T-helper 2 cell treated with Interferon-gamma antibody and Interleukin-4, amounts not matched to agents 100 ng/mL and 5 ng/mL, for 36 hours (primary cell): Measurements from ENCODE around the gene TTC21B. TPM values are rescaled to one million over a fixed set of nuclear protein-coding genes. Genes with fewer than 3 reads are reported as not detected.
"Not testable (repeated sequence)": the region's sequence is repeated elsewhere in the genome, so short reads cannot be mapped to it uniquely, and the experiment has no call there.

Experiments
- intact Hi-C: fragments of 100-400 bp; cut with micrococcal nuclease; formaldehyde crosslinking; loops from one replicate; pipeline ENCODE4 v1.15.1; 2023
- total RNA-seq: library from RNA; stranded (reverse); gene quantifications from 2 replicates; pipeline ENCODE4 v1.2.3, GENCODE V29; 2022

The TTC21B gene
- total RNA-seq, 1 donor from 2014 or later, result 20.2 TPM

DNA sequence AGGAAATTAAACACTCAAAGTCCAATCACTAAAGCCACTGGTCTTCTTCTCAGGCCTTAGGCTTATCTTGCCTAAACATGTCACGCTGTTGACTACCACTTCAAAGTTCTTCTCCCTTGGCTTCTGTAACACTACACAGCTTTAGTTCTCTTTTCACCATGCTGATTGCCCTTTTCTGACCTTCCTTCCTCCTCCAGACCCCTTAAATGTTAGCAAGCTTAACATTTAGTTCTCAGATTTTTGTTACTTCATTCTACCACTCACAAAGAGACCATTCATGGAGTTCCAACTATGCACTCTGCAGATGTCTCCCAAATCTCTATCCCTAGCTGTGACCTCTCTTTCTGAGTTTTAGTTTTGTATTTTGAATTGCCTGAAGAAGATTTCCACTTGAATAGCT lies 64.4 kb downstream of the TTC21B start:
- intact Hi-C loops, result no loop called here

DNA sequence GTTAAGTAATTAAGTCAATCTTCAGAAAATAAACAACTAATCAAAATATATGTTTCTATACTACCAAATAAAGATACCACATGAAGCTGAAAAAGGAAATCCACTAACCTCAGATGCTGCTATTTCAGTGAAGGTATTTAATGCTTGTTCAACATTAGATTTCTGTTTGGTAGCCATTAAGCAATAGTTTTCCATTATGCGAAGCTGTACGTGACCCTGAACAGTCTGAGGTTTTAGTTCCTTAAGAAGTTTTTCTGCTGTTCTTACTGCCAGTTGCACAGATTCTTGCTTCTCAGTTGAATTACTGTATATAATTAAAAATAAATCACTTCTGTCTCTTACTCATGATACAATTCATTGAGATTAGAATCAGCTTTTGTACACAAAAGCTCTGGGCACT lies 65.4 kb downstream of the TTC21B start:
- intact Hi-C loops, result no loop called here

DNA sequence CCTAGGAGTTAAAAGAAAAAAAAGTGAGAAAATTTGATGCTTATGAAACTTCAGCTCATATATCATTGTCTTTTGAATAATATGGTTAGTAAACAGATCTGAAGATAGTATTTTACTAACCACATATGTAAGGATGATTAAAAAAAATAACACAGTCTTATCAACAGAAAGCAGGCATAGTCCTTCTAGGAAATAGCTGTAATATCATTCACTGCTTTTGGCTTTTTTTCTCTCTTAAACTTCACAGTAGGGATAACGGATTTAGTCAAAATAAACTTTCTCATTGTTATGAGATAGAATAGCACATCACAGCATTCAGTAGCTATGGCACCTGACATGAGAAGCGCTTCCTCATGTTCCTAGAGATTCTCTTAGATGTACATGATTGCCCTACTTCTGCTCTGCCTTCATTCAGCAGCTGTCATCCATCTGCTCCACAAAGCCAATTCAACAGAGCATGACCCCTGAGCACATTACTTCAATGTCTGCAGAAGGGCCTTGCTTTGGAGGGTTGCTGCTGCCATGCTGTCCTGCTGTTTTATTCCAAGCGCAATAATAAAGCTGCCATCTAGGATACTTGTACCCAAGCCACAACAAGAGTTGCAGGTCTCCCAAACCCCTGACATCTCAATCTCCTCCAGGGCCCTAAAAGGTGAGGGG lies 67.0 kb downstream of the TTC21B start:
- intact Hi-C loops, result no loop called here

DNA sequence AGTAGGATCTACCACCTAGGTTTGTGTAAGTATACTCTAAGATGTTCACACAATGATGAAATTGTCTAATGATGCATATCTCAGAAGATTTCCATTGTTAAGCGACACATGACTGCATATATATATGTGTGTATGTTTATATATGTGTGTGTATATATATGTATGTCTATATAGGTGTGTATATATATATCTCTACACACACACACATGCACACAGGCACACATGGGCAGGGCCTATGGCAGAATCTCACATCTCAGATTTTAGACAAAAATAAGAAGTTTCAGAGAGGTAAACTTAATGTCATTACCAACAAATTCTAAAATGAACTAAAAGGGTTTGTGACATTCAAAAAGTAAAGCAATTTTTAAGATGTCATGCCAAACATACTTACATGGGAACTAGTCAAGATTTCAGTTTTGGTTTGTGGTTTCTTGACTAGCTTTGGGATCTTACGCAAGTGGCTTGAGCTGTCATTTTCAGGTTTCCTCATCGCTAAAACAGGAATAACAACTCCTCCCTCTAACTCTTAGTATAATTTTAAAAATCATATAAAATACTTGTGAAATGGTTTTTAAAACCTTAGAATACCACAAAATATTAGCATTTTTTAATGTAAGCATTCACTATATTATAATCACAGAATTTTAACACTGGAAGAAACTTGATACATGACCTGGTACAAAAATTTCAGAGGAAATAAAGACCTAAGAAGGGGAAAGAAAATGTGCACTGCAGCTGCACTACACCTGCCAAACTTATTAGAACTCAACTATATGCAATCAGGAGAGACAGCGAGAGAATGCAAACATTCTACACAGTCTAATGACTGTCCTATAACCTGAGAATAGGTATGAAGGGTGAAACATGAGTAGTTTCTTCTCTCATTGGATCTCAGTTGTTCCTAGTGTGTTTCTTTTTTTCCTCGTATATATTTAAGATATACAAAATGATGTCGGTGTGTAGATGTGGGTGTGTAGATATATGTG lies 75.7 kb downstream of the TTC21B start:
- intact Hi-C loops, result loop anchor here (2.0 to 10.0 kb wide), 3 partner anchors 75 to 313 kb away; partner anchors contain the start of gene TTC21B

DNA sequence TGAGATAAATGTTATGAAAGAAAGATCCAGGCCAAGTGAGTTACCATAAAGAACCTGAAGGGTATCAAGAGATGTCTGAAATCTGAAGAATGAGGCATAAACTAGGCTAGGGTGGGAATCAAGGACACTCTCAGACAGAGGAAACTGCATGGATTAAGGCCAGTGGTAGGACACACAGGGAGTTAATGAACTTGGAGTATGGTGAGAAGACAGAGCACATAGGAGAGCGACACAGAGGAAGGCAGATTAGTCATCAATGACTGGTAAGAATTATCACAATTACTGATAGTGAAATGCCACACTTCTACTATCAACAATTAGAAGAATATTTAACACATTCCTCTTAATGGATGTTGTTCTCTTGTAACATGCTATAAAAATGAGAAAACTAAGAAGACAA lies 76.9 kb downstream of the TTC21B start:
- intact Hi-C loops, result loop anchor here (2.0 to 10.0 kb wide), 3 partner anchors 76 to 312 kb away; partner anchors contain the start of gene TTC21B

- intact Hi-C loops, result loop anchor here (2.0 to 10.0 kb wide), 3 partner anchors 77 to 311 kb away; partner anchors contain the start of gene TTC21B
These were observed 77.3 kb downstream of the TTC21B start for GRCh38 chr2:165876269-165876668.

DNA sequence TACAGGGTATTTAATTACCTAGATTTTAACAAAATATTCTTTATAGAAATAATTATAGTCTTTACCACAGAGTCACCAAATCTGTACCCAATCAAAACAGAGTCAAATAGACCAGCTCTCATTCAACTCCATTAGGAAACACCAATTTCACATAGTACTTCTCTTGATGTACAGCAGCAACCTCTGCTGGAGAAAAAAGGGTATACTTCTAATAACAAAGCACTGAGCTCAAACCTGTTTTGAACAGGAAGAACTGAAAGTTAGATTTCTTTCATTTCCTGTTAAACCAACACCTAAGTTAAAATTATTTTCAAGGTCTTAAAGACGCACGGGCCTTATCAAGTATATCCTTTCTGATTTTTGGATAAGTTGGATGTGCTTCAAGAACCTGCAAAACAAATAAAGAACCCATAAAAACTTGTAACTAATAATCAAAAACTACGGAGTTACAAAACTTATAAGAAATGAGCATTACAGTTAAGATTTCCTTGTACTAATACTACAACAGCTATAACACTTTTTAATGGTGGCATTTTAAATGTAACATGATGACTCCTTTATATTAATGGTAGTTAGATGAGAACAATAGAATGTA lies 79.0 kb downstream of the TTC21B start:
- intact Hi-C loops, result loop anchor here (1.0 to 10.0 kb wide), 7 partner anchors 80 to 857 kb away; partner anchors contain the start of gene GALNT3

GRCh38 chr2:165872101-165872791 lies 81.3 kb downstream of the TTC21B start:
- intact Hi-C loops, result loop anchor here (5.0 to 10.0 kb wide), 3 partner anchors 227 to 855 kb away; no protein-coding TSS in a partner anchor

DNA sequence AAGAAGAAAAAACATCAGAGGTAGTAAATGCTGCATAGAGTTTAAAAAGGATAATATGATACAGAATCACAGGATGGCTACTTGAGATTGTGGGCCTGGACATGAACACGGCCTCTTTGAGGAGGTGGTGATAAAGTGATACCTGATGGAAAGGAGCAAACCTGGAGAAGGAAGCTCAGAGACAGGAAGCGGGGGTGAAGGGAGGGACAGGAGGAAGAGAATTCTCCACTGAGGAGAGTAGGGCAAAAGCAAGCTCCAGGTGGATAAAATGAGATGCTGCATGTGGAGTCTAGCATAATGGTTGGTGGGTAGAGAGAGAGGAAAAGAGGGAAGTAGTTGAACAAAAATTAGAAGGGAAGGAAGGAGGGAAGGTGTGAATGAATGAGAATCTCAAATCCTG lies 82.6 kb downstream of the TTC21B start:
- intact Hi-C loops, result loop anchor here (5.0 to 10.0 kb wide), 3 partner anchors 226 to 854 kb away; no protein-coding TSS in a partner anchor

- intact Hi-C loops, result loop anchor here (5.0 to 10.0 kb wide), 3 partner anchors 226 to 853 kb away; no protein-coding TSS in a partner anchor
These were observed 83.2 kb downstream of the TTC21B start for GRCh38 chr2:165870346-165870745.

- intact Hi-C loops, result no loop called here
These were observed 85.4 kb downstream of the TTC21B start for GRCh38 chr2:165868211-165868610.

GRCh38 chr2:165864296-165864695 lies 89.3 kb downstream of the TTC21B start:
- intact Hi-C loops, result no loop called here

GRCh38 chr2:165863810-165864261 lies 89.7 kb downstream of the TTC21B start:
- intact Hi-C loops, result no loop called here

- intact Hi-C loops, result not testable (repeated sequence)
These were observed 92.5 kb downstream of the TTC21B start for GRCh38 chr2:165861083-165861482.

GRCh38 chr2:165859723-165860122 lies 93.9 kb downstream of the TTC21B start:
- intact Hi-C loops, result not testable (repeated sequence)

DNA sequence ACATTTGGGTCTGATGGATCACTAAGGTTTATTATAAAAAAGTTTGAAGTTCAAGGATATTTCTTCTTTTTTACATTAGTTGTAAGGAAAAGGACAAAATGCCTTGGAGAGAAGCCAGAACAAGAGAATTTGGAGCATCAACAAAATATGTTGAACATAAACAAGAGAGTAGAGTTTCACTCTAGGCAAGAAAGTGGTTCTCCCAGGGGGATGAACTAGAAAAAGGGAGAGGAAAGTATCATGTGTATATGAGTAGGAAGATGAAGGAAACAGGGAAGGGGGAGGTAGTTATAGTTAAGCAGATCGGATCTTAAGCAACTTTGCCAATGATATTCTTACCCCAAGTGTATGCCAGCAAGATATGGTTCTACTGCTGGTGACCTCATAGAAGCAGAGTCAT lies 95.7 kb downstream of the TTC21B start:
- intact Hi-C loops, result no loop called here

DNA sequence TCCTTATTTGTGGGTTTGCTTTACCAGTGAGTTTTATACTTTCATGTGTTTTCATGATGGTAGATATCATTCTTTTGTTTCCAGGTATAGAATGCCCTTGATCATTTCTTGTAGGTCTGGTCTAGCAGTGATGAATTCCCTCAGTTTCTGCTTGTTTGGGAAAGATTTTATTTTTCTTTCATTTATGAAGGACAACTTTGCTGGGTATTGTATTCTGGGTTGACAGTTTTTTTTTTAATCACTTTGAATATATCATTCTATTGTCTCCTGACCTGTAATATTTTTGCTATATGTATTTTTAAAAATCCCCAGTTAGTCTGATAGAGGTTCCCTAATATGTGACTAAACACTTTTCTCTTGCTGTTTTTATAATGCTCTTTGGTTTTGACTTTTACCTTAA lies 101.2 kb downstream of the TTC21B start:
- intact Hi-C loops, result no loop called here

- intact Hi-C loops, result no loop called here
These were observed 106.6 kb downstream of the TTC21B start for GRCh38 chr2:165847001-165847400.

- intact Hi-C loops, result no loop called here
These were observed 107.5 kb downstream of the TTC21B start for GRCh38 chr2:165846056-165846455.

DNA sequence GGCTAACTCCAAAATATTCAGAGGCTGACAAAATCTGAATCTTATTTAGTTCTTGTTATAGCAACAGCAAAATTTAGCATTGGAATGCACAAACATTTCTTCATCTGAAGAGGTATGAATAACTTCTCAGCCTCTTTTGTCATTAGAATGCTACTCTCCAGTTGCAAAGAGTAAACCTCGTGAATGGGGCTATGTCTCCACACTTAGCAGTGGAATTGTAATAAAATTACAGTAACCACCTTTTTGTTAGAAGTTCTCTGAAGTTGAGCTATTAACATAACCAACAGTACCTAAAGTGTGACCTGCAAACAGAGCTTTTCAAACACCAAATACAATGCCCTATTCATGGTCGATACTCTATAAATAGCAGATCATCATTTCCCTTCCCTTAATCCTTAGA lies 109.4 kb downstream of the TTC21B start:
- intact Hi-C loops, result no loop called here

DNA sequence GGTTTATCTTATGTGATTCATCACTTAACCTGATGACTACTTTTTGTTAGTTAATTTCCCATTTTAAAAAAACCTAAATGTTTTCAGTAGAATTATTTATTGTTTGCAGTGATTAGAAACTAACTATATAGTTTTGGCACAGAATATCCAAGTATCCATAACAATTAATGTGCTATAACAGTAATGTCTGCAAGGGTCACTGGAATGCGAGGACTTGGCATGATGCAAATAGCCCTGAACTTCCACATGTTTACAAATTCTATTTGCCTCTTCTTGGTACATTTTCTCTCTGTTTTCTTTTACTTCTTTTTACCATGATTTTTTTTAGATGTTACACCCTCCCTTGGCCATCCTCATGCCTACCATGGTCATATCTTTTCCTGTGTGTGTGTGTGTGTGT lies 110.2 kb downstream of the TTC21B start:
- intact Hi-C loops, result no loop called here
